Endodermal cell (in vitro differentiated cells): ENCODE data around the gene SLC9A8. TPM values are rescaled to one million over a fixed set of nuclear protein-coding genes. Genes with fewer than 3 reads are reported as not detected.

Source experiments
- DNase-seq: peaks from one replicate; pipeline ENCODE4 v3.0.0-alpha.2; 2017
- H3K27ac ChIP-seq: 2 replicates; pipeline ENCODE4 v1.5.1; 2013; ENCODE audit warnings: mild to moderate bottlenecking, low read depth, low read length, moderate library complexity
- H3K27me3 ChIP-seq: 2 replicates; pipeline ENCODE4 v1.6.1; 2013; ENCODE audit warnings: mild to moderate bottlenecking, low read length, moderate library complexity; ENCODE audit not compliant: insufficient read depth, control insufficient read depth, poor library complexity, severe bottlenecking
- H3K36me3 ChIP-seq: 2 replicates; pipeline ENCODE4 v1.7.0; 2013; ENCODE audit warnings: mild to moderate bottlenecking, low read length, moderate library complexity; ENCODE audit not compliant: control insufficient read depth, insufficient read depth
- H3K4me1 ChIP-seq: one replicate; pipeline ENCODE4 v1.7.0; 2013; ENCODE audit warnings: low read length; ENCODE audit not compliant: control insufficient read depth, insufficient read depth
- H3K4me3 ChIP-seq: 2 replicates; pipeline ENCODE4 v1.5.1; 2013; ENCODE audit warnings: mild to moderate bottlenecking, low read length, moderate library complexity
- H3K9ac ChIP-seq: 2 replicates; pipeline ENCODE4 v1.6.1; 2013; ENCODE audit warnings: mild to moderate bottlenecking, low read length, moderate library complexity; ENCODE audit not compliant: poor library complexity, severe bottlenecking; ENCODE audit errors: extremely low read depth
- H3K9me3 ChIP-seq: 2 replicates; pipeline ENCODE4 v1.6.1; 2013; ENCODE audit warnings: mild to moderate bottlenecking, low read length, moderate library complexity; ENCODE audit not compliant: control insufficient read depth
- H3K27ac Mint-ChIP-seq: 2 replicates; pipeline ENCODE4 v1.8.0; 2020; ENCODE audit warnings: mixed read lengths
- H3K27me3 Mint-ChIP-seq: 2 replicates; pipeline ENCODE4 v1.8.0; 2021; ENCODE audit warnings: mild to moderate bottlenecking, mixed read lengths; ENCODE audit not compliant: insufficient read depth
- H3K36me3 Mint-ChIP-seq: 2 replicates; pipeline ENCODE4 v1.8.0; 2020; ENCODE audit warnings: low read depth, mixed read lengths
- H3K4me1 Mint-ChIP-seq: 2 replicates; pipeline ENCODE4 v1.8.0; 2020; ENCODE audit warnings: mixed read lengths
- H3K4me3 Mint-ChIP-seq: 2 replicates; pipeline ENCODE4 v1.8.0; 2020; ENCODE audit warnings: mild to moderate bottlenecking, moderate library complexity, mixed read lengths
- H3K9me3 Mint-ChIP-seq: 2 replicates; pipeline ENCODE4 v1.8.0; 2020; ENCODE audit warnings: mild to moderate bottlenecking, mixed read lengths
- CTCF ChIP-seq: fragments of 200-600 bp; sonication (generic); conservative IDR thresholded peaks from 2 replicates; pipeline ENCODE4 v1.5.0; 2021; ENCODE audit warnings: antibody characterized with exemption, mild to moderate bottlenecking
- WGBS, 2 experiments: methylation state at CpG; one replicate each; pipeline versions ENCODE4 v1.1.5 to v1.1.7; 2013; ENCODE audit warnings: missing lambda C conversion rate in 2 of 2, mixed read lengths in 1 of 2; ENCODE audit not compliant: insufficient coverage in 1 of 2, insufficient read length in 1 of 2; 5-methylcytosine and 5-hydroxymethylcytosine counted together
- total RNA-seq, 2 donors: library from RNA; stranded (reverse); fragmentation: NEBNext Ultra II Directional in 1 of 2; extraction: Animal tissue kit (Norgen Biotek cat#: 25700) in 1 of 2; gene quantifications; 2 replicates in 1 of 2; 3 replicates in 1 of 2; pipeline ENCODE4 v1.2.1, GENCODE V29; 2021

The SLC9A8 gene
- total RNA-seq, 2 donors from 2014 or later = 8.6 to 10.3 TPM

GRCh38 chr20:49878977-49879376, 66.3 kb downstream of the SLC9A8 start:
- H3K36me3 Mint-ChIP-seq = peaks cover 12% of the 10 kb centered on the region
- no peak for DNase-seq
- no peaks in the 10 kb centered on the region for H3K4me1 ChIP-seq
- no peaks in the 10 kb centered on the region for H3K9me3 Mint-ChIP-seq
- H3K27ac Mint-ChIP-seq = no peak overlapping the region
- H3K4me3 Mint-ChIP-seq = no peak overlapping the region
- H3K9me3 ChIP-seq = no peaks in the 10 kb centered on the region
- no peaks in the 10 kb centered on the region for H3K27me3 Mint-ChIP-seq
- no peak overlapping the region for H3K27ac ChIP-seq
- H3K36me3 ChIP-seq = peaks cover 32% of the 10 kb centered on the region
- no peaks in the 10 kb centered on the region for H3K27me3 ChIP-seq
- no peak for TF ChIP-seq CTCF
- no peak overlapping the region for H3K4me3 ChIP-seq
- peaks cover 6% of the 10 kb centered on the region for H3K4me1 Mint-ChIP-seq
- H3K9ac ChIP-seq = no peak overlapping the region
- 95% methylated on average over 1 of the region's 1 CpG; no CpG with 5 or more reads in 1 of the 2 experiments for WGBS, 2 experiments

- Histone ChIP-seq H3K4me1 (no peaks in the 10 kb centered on the region), H3K9me3 (no peaks in the 10 kb centered on the region), H3K27me3 (no peaks in the 10 kb centered on the region), H3K27ac (no peak overlapping the region), H3K36me3 (peaks cover 33% of the 10 kb centered on the region), H3K4me3 (no peak overlapping the region), H3K9ac (no peak overlapping the region)
- H3K27me3 Mint-ChIP-seq = no peaks in the 10 kb centered on the region
- H3K36me3 Mint-ChIP-seq = peaks cover 15% of the 10 kb centered on the region
- no peak for DNase-seq
- no peak for TF ChIP-seq CTCF
- H3K27ac Mint-ChIP-seq = no peak overlapping the region
- no peaks in the 10 kb centered on the region for H3K9me3 Mint-ChIP-seq
- peaks cover 6% of the 10 kb centered on the region for H3K4me1 Mint-ChIP-seq
- 95 to 100% methylated on average over 1 to 3 of the region's 3 CpGs for WGBS, 2 experiments
- no peak overlapping the region for H3K4me3 Mint-ChIP-seq
Observed at GRCh38 chr20:49880177-49880576, 67.5 kb downstream of the SLC9A8 start.

GRCh38 chr20:49880724-49881445, 68.3 kb downstream of the SLC9A8 start:
- Mint-ChIP-seq H3K36me3 (peaks cover 10% of the 10 kb centered on the region), H3K4me1 (peaks cover 6% of the 10 kb centered on the region), H3K27me3 (no peaks in the 10 kb centered on the region), H3K9me3 (no peaks in the 10 kb centered on the region), H3K27ac (no peak overlapping the region), H3K4me3 (no peak overlapping the region)
- H3K4me3 ChIP-seq = no peak overlapping the region
- no peak for DNase-seq
- H3K9me3 ChIP-seq = no peaks in the 10 kb centered on the region
- H3K27ac ChIP-seq = no peak overlapping the region
- no peak overlapping the region for H3K9ac ChIP-seq
- 93 to 99% methylated on average over 10 to 15 of the region's 15 CpGs for WGBS, 2 experiments
- no peaks in the 10 kb centered on the region for H3K27me3 ChIP-seq
- H3K36me3 ChIP-seq = peaks cover 29% of the 10 kb centered on the region
- no peak for TF ChIP-seq CTCF
- H3K4me1 ChIP-seq = no peaks in the 10 kb centered on the region
